ENCODE data around the gene MYO3B. TPM values are rescaled to one million over a fixed set of nuclear protein-coding genes. Genes with fewer than 3 reads are reported as not detected.

The MYO3B gene
- total RNA-seq, 1 donor from 2014 or later, result 9.1 TPM

- H3K27ac Mint-ChIP-seq, result peak overlapping the region; percentile 8
- no peaks in the 10 kb centered on the region for H3K9me3 Mint-ChIP-seq
- no peak for TF ChIP-seq CTCF (IDR thresholded peaks at IDR 0.05; ENCODE audit: unreplicated experiment)
- H3K27me3 Mint-ChIP-seq (ENCODE audit: low read depth), result no peaks in the 10 kb centered on the region
- H3K4me3 Mint-ChIP-seq, result no peak overlapping the region
- no peak for DNase-seq (ENCODE audit: low spot score in 2 of 2, unreplicated experiment in 2 of 2)
- H3K36me3 Mint-ChIP-seq, result peaks cover 4% of the 10 kb centered on the region
- H3K4me1 Mint-ChIP-seq, result peaks cover 21% of the 10 kb centered on the region
Measured at GRCh38 chr2:170222298-170222697, 44.4 kb downstream of the MYO3B start.

GRCh38 chr2:170222842-170223241 lies 44.9 kb downstream of the MYO3B start:
- no peaks in the 10 kb centered on the region for H3K9me3 Mint-ChIP-seq
- DNase-seq (ENCODE audit: low spot score in 2 of 2, unreplicated experiment in 2 of 2), result no peak
- no peak overlapping the region for H3K27ac Mint-ChIP-seq
- H3K27me3 Mint-ChIP-seq (ENCODE audit: low read depth), result no peaks in the 10 kb centered on the region
- peaks cover 4% of the 10 kb centered on the region for H3K36me3 Mint-ChIP-seq
- H3K4me1 Mint-ChIP-seq, result peaks cover 21% of the 10 kb centered on the region
- TF ChIP-seq CTCF (IDR thresholded peaks at IDR 0.05; ENCODE audit: unreplicated experiment), result no peak
- H3K4me3 Mint-ChIP-seq, result no peak overlapping the region

GRCh38 chr2:170224692-170225294 lies 46.8 kb downstream of the MYO3B start:
- Mint-ChIP-seq H3K36me3 (no peaks in the 10 kb centered on the region), H3K27me3 (ENCODE audit: low read depth) (no peaks in the 10 kb centered on the region), H3K27ac (no peak overlapping the region), H3K4me3 (no peak overlapping the region), H3K9me3 (no peaks in the 10 kb centered on the region), H3K4me1 (peaks cover 21% of the 10 kb centered on the region)
- DNase-seq (ENCODE audit: low spot score in 2 of 2, unreplicated experiment in 2 of 2), result no peak
- no peak for TF ChIP-seq CTCF (IDR thresholded peaks at IDR 0.05; ENCODE audit: unreplicated experiment)

- Mint-ChIP-seq H3K27me3 (ENCODE audit: low read depth) (no peaks in the 10 kb centered on the region), H3K27ac (no peak overlapping the region), H3K4me3 (no peak overlapping the region), H3K9me3 (no peaks in the 10 kb centered on the region), H3K36me3 (no peaks in the 10 kb centered on the region), H3K4me1 (peaks cover 21% of the 10 kb centered on the region)
- TF ChIP-seq CTCF (IDR thresholded peaks at IDR 0.05; ENCODE audit: unreplicated experiment), result no peak
- DNase-seq (ENCODE audit: low spot score in 2 of 2, unreplicated experiment in 2 of 2), result no peak
Measured at GRCh38 chr2:170226216-170226615, 48.3 kb downstream of the MYO3B start.

GRCh38 chr2:170227507-170227947 lies 49.6 kb downstream of the MYO3B start:
- H3K9me3 Mint-ChIP-seq, result no peaks in the 10 kb centered on the region
- DNase-seq (ENCODE audit: low spot score in 2 of 2, unreplicated experiment in 2 of 2), result no peak
- H3K4me1 Mint-ChIP-seq, result peaks cover 9% of the 10 kb centered on the region
- no peak overlapping the region for H3K27ac Mint-ChIP-seq
- H3K4me3 Mint-ChIP-seq, result no peak overlapping the region
- no peaks in the 10 kb centered on the region for H3K36me3 Mint-ChIP-seq
- TF ChIP-seq CTCF (IDR thresholded peaks at IDR 0.05; ENCODE audit: unreplicated experiment), result no peak
- no peaks in the 10 kb centered on the region for H3K27me3 Mint-ChIP-seq (ENCODE audit: low read depth)

- Mint-ChIP-seq H3K36me3 (no peaks in the 10 kb centered on the region), H3K27me3 (ENCODE audit: low read depth) (no peaks in the 10 kb centered on the region), H3K4me1 (peaks cover 6% of the 10 kb centered on the region), H3K9me3 (no peaks in the 10 kb centered on the region), H3K27ac (no peak overlapping the region), H3K4me3 (no peak overlapping the region)
- no peak for DNase-seq (ENCODE audit: low spot score in 2 of 2, unreplicated experiment in 2 of 2)
- TF ChIP-seq CTCF (IDR thresholded peaks at IDR 0.05; ENCODE audit: unreplicated experiment), result no peak
Measured at GRCh38 chr2:170227951-170228350, 50.0 kb downstream of the MYO3B start.
